ENCODE measurements around the gene RBMS3. TPM values are rescaled to one million over a fixed set of nuclear protein-coding genes. Genes with fewer than 3 reads are reported as not detected.

Gene RBMS3
- total RNA-seq, 1 donor from 2014 or later = 3.8 TPM

DNA sequence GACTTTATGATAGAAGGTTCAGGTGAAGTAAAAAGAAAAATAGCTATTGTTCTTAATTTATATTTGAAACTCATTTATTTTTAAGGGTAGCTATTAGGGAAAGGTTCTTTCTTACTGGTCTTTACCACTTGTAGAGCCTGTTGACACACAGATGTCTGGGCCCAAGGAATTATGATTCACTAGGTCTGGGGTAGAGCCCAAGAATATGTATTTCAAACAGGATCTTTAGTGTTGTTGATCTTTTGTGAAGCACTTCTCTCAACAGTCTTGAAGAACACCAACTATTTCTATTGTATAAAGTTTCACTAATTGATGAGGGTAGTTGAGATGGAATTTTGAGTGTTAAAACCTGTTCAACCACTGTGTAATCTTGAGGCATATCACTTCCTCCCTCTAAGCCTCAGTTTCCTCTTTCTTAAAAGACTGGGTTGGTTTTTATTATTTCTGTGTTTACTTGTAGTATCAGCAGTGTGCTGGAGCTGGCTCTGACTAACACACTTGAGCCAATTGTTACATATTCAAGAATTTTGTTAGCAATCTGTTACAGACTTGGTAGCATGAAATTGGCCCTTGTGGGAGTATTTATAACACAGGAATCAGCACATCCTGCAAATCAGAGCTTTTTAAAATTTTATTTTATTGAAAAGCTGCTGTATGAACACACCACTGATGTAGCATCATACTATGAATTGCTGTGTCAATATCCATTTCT, 155.9 kb downstream of the RBMS3 start:
- no peak overlapping the region for H3K27ac Mint-ChIP-seq
- no peak overlapping the region for H3K4me3 Mint-ChIP-seq (ENCODE audit: low read depth)
- peaks cover 5% of the 10 kb centered on the region for H3K9me3 Mint-ChIP-seq (ENCODE audit: low read depth)
- H3K27me3 Mint-ChIP-seq = no peaks in the 10 kb centered on the region
- TF ChIP-seq CTCF (IDR thresholded peaks at IDR 0.05; ENCODE audit: unreplicated experiment) = no peak
- peaks cover 2% of the 10 kb centered on the region for H3K36me3 Mint-ChIP-seq (ENCODE audit: insufficient read depth)
- peaks cover 18% of the 10 kb centered on the region for H3K4me1 Mint-ChIP-seq (ENCODE audit: low read depth)
- no peak for DNase-seq (ENCODE audit: low spot score, unreplicated experiment)

DNA sequence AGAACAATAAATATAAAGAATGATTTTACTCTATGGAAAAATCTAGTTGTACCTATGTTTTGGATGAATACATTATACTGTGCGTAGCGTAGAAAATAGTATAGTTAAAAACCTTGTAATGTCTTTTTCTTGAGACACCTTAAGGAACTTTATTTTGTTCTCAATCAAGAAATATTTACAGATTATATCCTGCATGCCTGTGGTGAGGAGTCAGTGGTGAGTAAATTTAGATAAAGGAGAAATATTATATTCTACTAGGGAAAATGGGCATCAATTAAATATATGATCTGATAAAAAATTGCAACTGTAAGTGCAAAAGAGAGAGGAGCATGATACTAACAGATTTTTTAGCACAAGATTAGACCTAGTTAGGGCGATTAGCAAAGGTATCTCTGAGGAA, 157.7 kb downstream of the RBMS3 start:
- no peak for DNase-seq (ENCODE audit: low spot score, unreplicated experiment)
- no peak for TF ChIP-seq CTCF (IDR thresholded peaks at IDR 0.05; ENCODE audit: unreplicated experiment)
- peaks cover 2% of the 10 kb centered on the region for H3K36me3 Mint-ChIP-seq (ENCODE audit: insufficient read depth)
- H3K27me3 Mint-ChIP-seq = no peaks in the 10 kb centered on the region
- peaks cover 19% of the 10 kb centered on the region for H3K4me1 Mint-ChIP-seq (ENCODE audit: low read depth)
- H3K27ac Mint-ChIP-seq = no peak overlapping the region
- H3K4me3 Mint-ChIP-seq (ENCODE audit: low read depth) = no peak overlapping the region
- peaks cover 8% of the 10 kb centered on the region for H3K9me3 Mint-ChIP-seq (ENCODE audit: low read depth)

DNA sequence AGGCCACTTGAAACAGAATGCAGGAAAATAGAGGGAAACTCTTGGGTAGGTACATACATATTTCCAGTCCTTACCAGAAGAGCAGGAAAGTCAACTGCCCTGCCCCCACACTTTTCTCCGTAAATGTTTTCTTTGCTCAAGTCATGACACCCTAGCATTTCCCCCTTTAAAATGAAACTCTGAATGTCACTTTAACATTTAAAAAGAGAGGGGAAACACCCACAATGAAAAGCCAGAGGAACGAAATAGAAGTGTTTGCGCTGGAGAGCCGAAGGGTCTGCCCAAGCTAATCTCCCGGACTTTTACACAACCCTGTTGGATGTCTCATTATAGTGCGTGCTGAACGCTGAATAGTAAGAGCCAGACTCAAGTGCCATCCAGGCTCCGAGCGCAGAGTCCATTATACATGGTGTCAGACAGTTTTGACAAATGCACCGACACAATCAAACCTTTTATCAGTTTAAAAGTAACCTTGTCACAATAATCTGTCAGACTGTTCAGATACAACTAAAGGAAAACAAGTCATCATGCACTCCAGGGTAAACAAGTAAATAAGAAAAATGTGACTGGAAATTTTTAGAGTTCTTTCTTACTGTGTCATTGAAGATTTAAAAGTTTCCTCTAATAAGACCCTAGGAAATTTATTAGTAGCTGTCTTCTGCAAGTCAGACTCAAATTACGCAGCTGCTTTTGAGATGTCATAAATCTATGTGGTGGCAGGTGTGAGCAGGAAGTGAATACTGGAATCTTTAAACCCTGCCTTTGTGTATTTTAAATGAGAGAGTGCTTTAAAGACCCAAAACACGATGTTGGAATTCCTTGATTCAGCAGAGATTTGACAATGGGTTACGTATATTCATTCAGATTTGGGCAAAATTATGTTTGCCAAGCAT, 159.8 kb downstream of the RBMS3 start:
- H3K9me3 Mint-ChIP-seq (ENCODE audit: low read depth) = peaks cover 13% of the 10 kb centered on the region
- DNase-seq (ENCODE audit: low spot score, unreplicated experiment) = no peak

GRCh38 chr3:29441422-29441821, 160.6 kb downstream of the RBMS3 start:
- no peak for TF ChIP-seq CTCF (IDR thresholded peaks at IDR 0.05; ENCODE audit: unreplicated experiment)
- Mint-ChIP-seq H3K36me3 (ENCODE audit: insufficient read depth) (no peaks in the 10 kb centered on the region), H3K27me3 (no peaks in the 10 kb centered on the region), H3K9me3 (ENCODE audit: low read depth) (peaks cover 13% of the 10 kb centered on the region), H3K4me1 (ENCODE audit: low read depth) (peaks cover 21% of the 10 kb centered on the region), H3K4me3 (ENCODE audit: low read depth) (no peak overlapping the region), H3K27ac (no peak overlapping the region)
- no peak for DNase-seq (ENCODE audit: low spot score, unreplicated experiment)

More for the DNA sequence above, 159.8 kb downstream of the RBMS3 start:
- H3K27ac Mint-ChIP-seq = peak overlapping the region; percentile 80
- H3K4me1 Mint-ChIP-seq (ENCODE audit: low read depth) = peaks cover 21% of the 10 kb centered on the region
- H3K27me3 Mint-ChIP-seq = no peaks in the 10 kb centered on the region
- no peak for TF ChIP-seq CTCF (IDR thresholded peaks at IDR 0.05; ENCODE audit: unreplicated experiment)
- peak overlapping the region; percentile 71 for H3K4me3 Mint-ChIP-seq (ENCODE audit: low read depth)
- no peaks in the 10 kb centered on the region for H3K36me3 Mint-ChIP-seq (ENCODE audit: insufficient read depth)

DNA sequence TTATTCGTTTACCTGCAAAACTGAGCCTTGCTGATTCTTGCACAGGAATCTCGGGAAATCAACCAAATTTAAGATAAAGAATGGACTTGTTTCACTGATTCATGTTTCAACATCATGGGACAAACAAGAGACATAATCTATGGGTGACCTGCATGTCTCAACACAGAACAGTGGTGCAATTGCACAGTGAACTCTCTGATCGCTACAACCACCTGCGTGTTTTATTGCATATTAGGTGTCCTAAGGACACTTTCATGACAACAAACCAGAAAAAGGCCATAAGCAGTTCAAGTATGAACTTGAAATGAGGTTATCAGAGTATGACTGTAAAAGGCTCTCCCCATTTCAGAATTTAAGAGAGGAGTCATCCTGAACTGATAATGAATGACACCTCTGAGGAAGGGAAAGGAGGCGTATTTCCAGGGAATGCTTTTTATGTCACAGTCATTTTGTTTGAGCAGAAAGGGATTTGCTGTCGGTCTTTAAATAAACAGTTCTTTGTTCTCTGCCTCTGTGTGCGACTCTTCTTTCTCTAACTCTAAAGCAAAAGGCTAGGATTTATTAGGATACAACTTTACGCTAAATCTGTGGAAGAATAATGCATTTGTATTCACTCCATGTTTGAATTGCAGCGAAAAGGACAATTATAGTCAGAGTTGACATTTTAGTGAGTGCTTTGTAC, 167.2 kb downstream of the RBMS3 start:
- Mint-ChIP-seq H3K36me3 (ENCODE audit: insufficient read depth) (no peaks in the 10 kb centered on the region), H3K27me3 (no peaks in the 10 kb centered on the region), H3K4me1 (ENCODE audit: low read depth) (peaks cover 18% of the 10 kb centered on the region), H3K9me3 (ENCODE audit: low read depth) (peaks cover 8% of the 10 kb centered on the region), H3K4me3 (ENCODE audit: low read depth) (no peak overlapping the region), H3K27ac (no peak overlapping the region)
- TF ChIP-seq CTCF (IDR thresholded peaks at IDR 0.05; ENCODE audit: unreplicated experiment) = no peak
- DNase-seq (ENCODE audit: low spot score, unreplicated experiment) = no peak
